HEK293T (cell line): ENCODE measurements around the gene CST7.

Experiments
- ELF4 ChIP-seq: fragments of 450-650 bp; IDR thresholded peaks from 2 replicates; pipeline ENCODE4 v1.6.1; 2017; ENCODE audit warnings: antibody characterized with exemption
- FOXA1 ChIP-seq: fragments of 450-650 bp; IDR thresholded peaks from 2 replicates; pipeline ENCODE4 v1.6.1; 2016; ENCODE audit warnings: mild to moderate bottlenecking
- FOXK2 ChIP-seq: fragments of 450-650 bp; IDR thresholded peaks from 2 replicates; pipeline ENCODE4 v1.6.1; 2016; ENCODE audit warnings: mild to moderate bottlenecking
- FOXM1 ChIP-seq: fragments of 450-650 bp; IDR thresholded peaks from 2 replicates; pipeline ENCODE4 v1.6.1; 2017; ENCODE audit warnings: mild to moderate bottlenecking, borderline replicate concordance
- HDGF ChIP-seq: fragments of 450-650 bp; IDR thresholded peaks from 2 replicates; pipeline ENCODE4 v1.6.1; 2017; ENCODE audit warnings: antibody characterized with exemption, borderline replicate concordance
- NFRKB ChIP-seq: fragments of 450-650 bp; IDR thresholded peaks from 2 replicates; pipeline ENCODE4 v1.6.1; 2016; ENCODE audit warnings: mild to moderate bottlenecking, moderate library complexity
- ZNF384 ChIP-seq: fragments of 450-650 bp; IDR thresholded peaks from 2 replicates; pipeline ENCODE4 v1.6.1; 2016
- TF ChIP-seq, protein P1 (sequence below): fragments of 450-650 bp; IDR thresholded peaks from 2 replicates; pipeline ENCODE4 v1.6.1; 2016

DNA sequence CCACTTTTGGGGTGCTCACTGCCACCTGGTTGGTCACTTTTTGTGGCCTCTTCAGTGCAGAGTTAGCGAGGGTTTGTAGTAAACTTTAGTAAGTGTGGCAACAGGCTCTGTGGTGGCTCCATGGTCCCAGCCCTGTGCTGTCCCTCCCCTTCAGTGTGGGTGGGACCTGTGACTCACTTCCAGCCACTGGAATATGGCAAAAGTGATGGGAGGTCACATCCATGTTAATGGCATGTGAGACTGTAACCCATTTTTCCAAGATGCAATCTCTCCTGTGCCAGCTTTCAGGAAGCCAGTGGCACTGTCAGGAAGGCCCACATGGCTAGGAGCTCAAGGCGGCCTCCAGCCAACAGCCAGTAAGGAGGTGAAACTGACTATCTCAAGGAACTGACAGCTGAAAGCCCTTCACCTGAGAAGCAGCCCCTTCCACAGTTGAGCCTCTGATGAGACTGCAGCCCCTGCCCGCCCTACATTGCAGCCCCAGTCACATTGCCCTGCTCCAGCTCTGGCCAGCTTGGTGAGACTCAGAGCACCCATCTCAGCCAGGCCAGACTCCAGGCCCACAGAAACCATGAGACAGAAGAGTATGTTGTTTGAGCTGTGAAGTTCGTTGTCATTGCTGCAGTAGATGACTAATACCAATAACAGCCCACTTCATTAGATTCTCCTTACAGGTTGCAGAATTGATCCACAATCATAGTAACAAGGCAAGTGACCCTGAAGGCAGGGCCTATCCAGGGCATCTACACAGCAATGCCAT, 13.1 kb upstream of the CST7 start:
- TF ChIP-seq FOXK2 (no peak), ELF4 (no peak), NFRKB (no peak), HDGF (no peak), FOXA1 (no peak), FOXM1 (no peak), ZNF384 (no peak)
- TF ChIP-seq, protein P1, sequence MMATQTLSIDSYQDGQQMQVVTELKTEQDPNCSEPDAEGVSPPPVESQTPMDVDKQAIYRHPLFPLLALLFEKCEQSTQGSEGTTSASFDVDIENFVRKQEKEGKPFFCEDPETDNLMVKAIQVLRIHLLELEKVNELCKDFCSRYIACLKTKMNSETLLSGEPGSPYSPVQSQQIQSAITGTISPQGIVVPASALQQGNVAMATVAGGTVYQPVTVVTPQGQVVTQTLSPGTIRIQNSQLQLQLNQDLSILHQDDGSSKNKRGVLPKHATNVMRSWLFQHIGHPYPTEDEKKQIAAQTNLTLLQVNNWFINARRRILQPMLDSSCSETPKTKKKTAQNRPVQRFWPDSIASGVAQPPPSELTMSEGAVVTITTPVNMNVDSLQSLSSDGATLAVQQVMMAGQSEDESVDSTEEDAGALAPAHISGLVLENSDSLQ, result no peak
